HG02610 (cell line): ENCODE measurements around the gene GNAI2.
"Not testable (repeated sequence)": the region's sequence is repeated elsewhere in the genome, so short reads cannot be mapped to it uniquely, and the experiment has no call there.

Source experiments
- ATAC-seq: cut with Tn5 transposase; IDR thresholded peaks from one replicate; pipeline ENCODE4 v1.9.1; 2021; ENCODE audit warnings: mild to moderate bottlenecking, moderate library complexity; ENCODE audit not compliant: unreplicated experiment

GNAI2 gene

GRCh38 chr3:50243543-50243895, 7.5 kb downstream of the GNAI2 start:
- no peak for ATAC-seq

- not testable (repeated sequence) for ATAC-seq
These were observed 8.8 kb downstream of the GNAI2 start for GRCh38 chr3:50244813-50245212.

GRCh38 chr3:50245251-50245745, 9.3 kb downstream of the GNAI2 start:
- no peak for ATAC-seq

GRCh38 chr3:50245831-50246516, 10.0 kb downstream of the GNAI2 start:
- ATAC-seq: peak; percentile 61

- ATAC-seq: peak; percentile 33
These were observed 10.5 kb downstream of the GNAI2 start for GRCh38 chr3:50246517-50246954.

GRCh38 chr3:50248387-50248786, 12.4 kb downstream of the GNAI2 start:
- no peak for ATAC-seq

- no peak for ATAC-seq
These were observed 13.5 kb downstream of the GNAI2 start for GRCh38 chr3:50249457-50249856.

GRCh38 chr3:50250514-50250913, 14.5 kb downstream of the GNAI2 start:
- no peak for ATAC-seq

- no peak for ATAC-seq
These were observed 15.2 kb downstream of the GNAI2 start for GRCh38 chr3:50251220-50251619.

GRCh38 chr3:50254577-50255250, 18.7 kb downstream of the GNAI2 start:
- ATAC-seq: no peak

GRCh38 chr3:50255251-50255615, 19.2 kb downstream of the GNAI2 start:
- no peak for ATAC-seq

- ATAC-seq: no peak
These were observed 21.2 kb downstream of the GNAI2 start for GRCh38 chr3:50256978-50257890.

GRCh38 chr3:50258029-50258680, 22.2 kb downstream of the GNAI2 start:
- ATAC-seq: no peak

GRCh38 chr3:50258979-50259378, 23.0 kb downstream of the GNAI2 start:
- no peak for ATAC-seq

GRCh38 chr3:50259432-50260026, 23.5 kb downstream of the GNAI2 start:
- ATAC-seq: peak; percentile 19

GRCh38 chr3:50260027-50260941, 24.3 kb downstream of the GNAI2 start:
- peak; percentile 82 for ATAC-seq

GRCh38 chr3:50260942-50261441, 25.0 kb downstream of the GNAI2 start:
- no peak for ATAC-seq

GRCh38 chr3:50261505-50261904, 25.5 kb downstream of the GNAI2 start:
- ATAC-seq: no peak

GRCh38 chr3:50262200-50262599, 26.2 kb downstream of the GNAI2 start:
- not testable (repeated sequence) for ATAC-seq
